Naive thymus-derived CD4-positive, alpha-beta T cell (primary cell): Measurements from ENCODE around the gene PLBD2. TPM values are rescaled to one million over a fixed set of nuclear protein-coding genes. Genes with fewer than 3 reads are reported as not detected.
A peak's percentile ranks its signal among the peaks of the same experiment; 100 is the strongest.

Experiments
- ATAC-seq: fragments of 150-1000 bp; cut with Tn5 transposase; 2 replicates; pipeline ENCODE4 v1.10.0; 2021; ENCODE audit warnings: mild to moderate bottlenecking, moderate library complexity
- CTCF ChIA-PET: fragments of 350-600 bp; sonication (Branson Sonifier 250); formaldehyde crosslinking; loops from one replicate; lab custom pipeline; 2021; ENCODE audit warnings: antibody characterized with exemption; lab: Charles Lee
- POLR2A ChIA-PET: fragments of 350-600 bp; sonication (Branson Sonifier 250); formaldehyde crosslinking; loops from one replicate; lab custom pipeline; 2021; ENCODE audit warnings: antibody characterized with exemption, inconsistent platforms; lab: Charles Lee
- DNase-seq, 9 donors: peaks; one replicate each; pipeline versions ENCODE4 v3.0.0 to v3.0.0-alpha.2; 2020 to 2022; ENCODE audit warnings: mixed read lengths in 1 of 9
- H3K27ac ChIP-seq: one replicate; pipeline ENCODE4 v1.7.0; 2013; ENCODE audit warnings: mild to moderate bottlenecking, low read depth, low read length, moderate library complexity
- H3K27me3 ChIP-seq, 2 donors: one replicate each; pipeline ENCODE4 v1.7.0; 2013; ENCODE audit warnings: low read length in 2 of 2, mild to moderate bottlenecking in 2 of 2, moderate library complexity in 2 of 2; ENCODE audit not compliant: control insufficient read depth in 2 of 2, insufficient read depth in 2 of 2
- H3K36me3 ChIP-seq, 3 experiments: 1 replicate in 2 of 3; 2 replicates in 1 of 3; pipeline ENCODE4 v1.7.0; 2013; ENCODE audit warnings: low read length in 3 of 3, mild to moderate bottlenecking in 3 of 3, moderate library complexity in 1 of 3; ENCODE audit not compliant: insufficient read depth in 3 of 3, control insufficient read depth in 2 of 3
- H3K4me1 ChIP-seq, 2 donors: one replicate each; pipeline ENCODE4 v1.7.0; 2013; ENCODE audit warnings: low read length in 2 of 2, mild to moderate bottlenecking in 2 of 2, moderate library complexity in 1 of 2; ENCODE audit not compliant: control insufficient read depth in 2 of 2, insufficient read depth in 2 of 2
- H3K4me3 ChIP-seq: 2 replicates; pipeline ENCODE4 v1.7.0; 2013; ENCODE audit warnings: mild to moderate bottlenecking, low read length
- H3K9me3 ChIP-seq, 3 experiments: 1 replicate in 2 of 3; 2 replicates in 1 of 3; pipeline ENCODE4 v1.7.0; 2013; ENCODE audit warnings: low read length in 3 of 3; ENCODE audit not compliant: control insufficient read depth in 2 of 3
- H3K27ac Mint-ChIP-seq, 9 donors: one replicate each; pipeline ENCODE4 v1.8.0; 2020 to 2022; ENCODE audit warnings: mixed read lengths in 9 of 9, mild to moderate bottlenecking in 8 of 9, moderate library complexity in 5 of 9, inconsistent platforms in 2 of 9
- H3K27me3 Mint-ChIP-seq, 5 donors: one replicate each; pipeline ENCODE4 v1.8.0; 2021 to 2022; ENCODE audit warnings: mixed read lengths in 5 of 5, mild to moderate bottlenecking in 1 of 5
- H3K36me3 Mint-ChIP-seq, 5 donors: one replicate each; pipeline ENCODE4 v1.8.0; 2020 to 2022; ENCODE audit warnings: mixed read lengths in 5 of 5, mild to moderate bottlenecking in 3 of 5, inconsistent platforms in 1 of 5
- H3K4me1 Mint-ChIP-seq, 7 donors: one replicate each; pipeline ENCODE4 v1.8.0; 2020 to 2022; ENCODE audit warnings: mixed read lengths in 7 of 7, mild to moderate bottlenecking in 3 of 7, inconsistent platforms in 1 of 7
- H3K4me3 Mint-ChIP-seq, 10 donors: one replicate each; pipeline ENCODE4 v1.8.0; 2020 to 2022; ENCODE audit warnings: mild to moderate bottlenecking in 10 of 10, mixed read lengths in 10 of 10, moderate library complexity in 6 of 10, inconsistent platforms in 2 of 10
- H3K9me3 Mint-ChIP-seq, 11 donors: one replicate each; pipeline ENCODE4 v1.8.0; 2020 to 2022; ENCODE audit warnings: mixed read lengths in 11 of 11, mild to moderate bottlenecking in 4 of 11, inconsistent platforms in 1 of 11, moderate library complexity in 1 of 11
- intact Hi-C, 2 donors: fragments of 100-400 bp; cut with micrococcal nuclease; formaldehyde crosslinking; loops; one replicate each; pipeline ENCODE4 v1.15.1; 2023
- polyA plus RNA-seq, 2 donors: library from polyadenylated mRNA; unstranded; fragments of 300-500 nt; fragmentation: Illumina TruSeq; gene quantifications; one replicate each; pipeline ENCODE4 v1.2.3, GENCODE V29; 2021
- total RNA-seq, 6 experiments: library from RNA in 5 of 6; stranded (reverse) in 5 of 6; gene quantifications; 1 replicate in 5 of 6; 2 replicates in 1 of 6; pipeline ENCODE4 v1.2.3 and lab custom pipeline; 2021 to 2026

Gene PLBD2
- total and polyA plus RNA-seq, 7 experiments from 2014 or later = 7.8 to 25.4 (median 13.3) TPM

DNA sequence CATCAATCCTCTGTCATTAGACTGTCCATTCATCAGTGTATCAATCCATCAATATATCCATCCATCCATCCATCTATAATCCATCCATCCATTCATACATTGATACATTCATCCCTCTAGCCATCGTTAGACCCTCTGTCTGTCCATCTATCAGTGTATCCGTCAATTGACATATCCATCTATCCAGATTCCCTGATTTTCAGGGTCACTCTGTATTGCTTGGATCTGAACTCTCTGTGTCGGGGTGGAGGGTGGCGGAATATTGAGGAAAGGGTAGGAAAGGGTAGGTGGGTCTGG is 80.9 kb downstream of the PLBD2 start:
- ChIA-PET CTCF (no interaction called here), POLR2A (no interaction called here)
- Histone ChIP-seq H3K9me3 (no peaks in the 10 kb centered on the region), H3K4me1 (no peaks in the 10 kb centered on the region), H3K36me3 (no peaks in the 10 kb centered on the region), H3K27me3 (no peaks in the 10 kb centered on the region), H3K27ac (no peak overlapping the region), H3K4me3 (no peak overlapping the region)
- no peak for ATAC-seq
- no peaks in the 10 kb centered on the region for H3K4me1 Mint-ChIP-seq
- DNase-seq = no peak
- no peak overlapping the region for H3K4me3 Mint-ChIP-seq
- no peaks in the 10 kb centered on the region for H3K36me3 Mint-ChIP-seq
- intact Hi-C loops = no loop called here
- peaks cover 0 to 12% (median 2%) of the 10 kb centered on the region in 5 donors for H3K27me3 Mint-ChIP-seq
- no peak overlapping the region for H3K27ac Mint-ChIP-seq
- peaks cover 0 to 2% (median 0%) of the 10 kb centered on the region in 11 donors for H3K9me3 Mint-ChIP-seq

DNA sequence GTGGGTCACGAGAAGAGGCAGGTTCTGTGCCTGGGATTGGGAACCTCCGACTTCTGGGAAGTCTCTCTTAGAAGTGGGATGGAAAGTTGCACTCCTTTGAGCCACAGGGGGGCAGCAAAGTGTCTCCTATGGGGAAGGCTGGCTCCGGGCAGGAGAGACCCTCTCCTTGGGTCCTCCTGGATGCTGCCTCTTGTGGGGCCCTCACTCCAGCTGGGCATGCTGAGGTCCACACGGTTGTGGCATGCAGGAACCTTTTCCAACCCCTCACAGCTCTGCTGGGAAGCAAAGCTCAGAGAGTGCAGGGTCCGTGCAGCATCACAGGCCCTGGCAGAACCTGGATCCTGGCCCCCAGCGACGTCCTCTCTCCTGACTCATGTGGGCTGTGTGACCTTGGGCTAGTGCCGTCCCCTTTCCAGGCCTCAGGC is 81.2 kb downstream of the PLBD2 start:
- ChIA-PET CTCF (no interaction called here), POLR2A (no interaction called here)
- Histone ChIP-seq H3K4me1 (no peaks in the 10 kb centered on the region), H3K27me3 (no peaks in the 10 kb centered on the region), H3K27ac (no peak overlapping the region), H3K9me3 (no peaks in the 10 kb centered on the region), H3K36me3 (no peaks in the 10 kb centered on the region), H3K4me3 (no peak overlapping the region)
- Mint-ChIP-seq H3K9me3 (peaks cover 0 to 2% (median 0%) of the 10 kb centered on the region in 11 donors), H3K4me3 (no peak overlapping the region), H3K4me1 (no peaks in the 10 kb centered on the region), H3K27me3 (peaks cover 0 to 12% (median 3%) of the 10 kb centered on the region in 5 donors), H3K36me3 (no peaks in the 10 kb centered on the region), H3K27ac (no peak overlapping the region)
- ATAC-seq (peak; percentile 18), DNase-seq (no peak)
- intact Hi-C loops = no loop called here

DNA sequence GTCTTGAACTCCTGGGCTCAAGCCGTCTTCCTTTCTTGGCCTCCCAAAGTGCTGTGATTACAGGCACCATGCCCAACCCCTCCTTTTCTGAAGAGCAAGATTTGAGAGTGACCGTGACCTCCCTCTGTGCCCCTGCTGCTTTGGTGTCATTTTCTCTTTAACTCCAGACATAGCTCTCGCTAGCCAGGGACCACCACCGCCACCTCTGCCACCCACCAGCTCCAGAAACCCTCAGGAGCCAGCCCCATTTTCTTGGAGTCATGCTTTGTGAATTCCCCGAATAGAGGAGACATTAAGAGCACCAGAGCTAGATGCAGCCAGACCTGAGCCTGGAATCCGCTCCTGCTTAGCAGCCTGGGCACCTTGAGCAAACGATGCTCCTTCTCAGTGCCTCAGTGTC is 81.9 kb downstream of the PLBD2 start:
- POLR2A ChIA-PET = no interaction called here
- H3K4me1 Mint-ChIP-seq = no peaks in the 10 kb centered on the region

More for the DNA sequence above, 81.9 kb downstream of the PLBD2 start:
- intact Hi-C loops = no loop called here
- H3K27me3 Mint-ChIP-seq = peaks cover 1 to 19% (median 10%) of the 10 kb centered on the region in 5 donors
- Histone ChIP-seq H3K9me3 (no peaks in the 10 kb centered on the region), H3K36me3 (no peaks in the 10 kb centered on the region), H3K4me3 (no peak overlapping the region), H3K4me1 (no peaks in the 10 kb centered on the region), H3K27me3 (no peaks in the 10 kb centered on the region), H3K27ac (no peak overlapping the region)
- H3K4me3 Mint-ChIP-seq = no peak overlapping the region
- DNase-seq = no peak
- no peak for ATAC-seq
- H3K27ac Mint-ChIP-seq = no peak overlapping the region
- H3K9me3 Mint-ChIP-seq = peaks cover 0 to 7% (median under 1%) of the 10 kb centered on the region in 11 donors
- no peaks in the 10 kb centered on the region for H3K36me3 Mint-ChIP-seq
- CTCF ChIA-PET = no interaction called here

Other genes with a start within 250 kb of the PLBD2 start
- gene RASAL1, start 222.8 kb upstream of the PLBD2 start, total RNA-seq = 1 to 10 TPM in 3 of 5 experiments, under 1 TPM in 2; 0.19 to 1.6 (median 1.1) TPM
- 1 to 10 TPM; 1.6 to 2.1 TPM for gene RASAL1, start 222.8 kb upstream of the PLBD2 start, polyA plus RNA-seq
- gene CFAP73, start 208.9 kb upstream of the PLBD2 start, total RNA-seq = under 1 TPM in 3 of 5 experiments, not detected in 2; 0.29 to 0.88 (median 0.48) TPM
- gene CFAP73, start 208.9 kb upstream of the PLBD2 start, polyA plus RNA-seq = not detected
- gene DDX54, start 173.1 kb upstream of the PLBD2 start, total RNA-seq = 10 to 100 TPM; 55.8 to 81.1 (median 76.7) TPM
- 10 to 100 TPM; 18.9 to 40.3 TPM for gene DDX54, start 173.1 kb upstream of the PLBD2 start, polyA plus RNA-seq
- 10 to 100 TPM in 3 of 5 experiments, 1 to 10 TPM in 2; 6.4 to 20.2 (median 14.1) TPM for gene RITA1, start 172.9 kb upstream of the PLBD2 start, total RNA-seq
- 10 to 100 TPM; 23.2 to 28.9 TPM for gene RITA1, start 172.9 kb upstream of the PLBD2 start, polyA plus RNA-seq
- 100 to 1,000 TPM in 3 of 5 experiments, 10 to 100 TPM in 2; 49.5 to 124 (median 107) TPM for gene TPCN1, start 137.1 kb upstream of the PLBD2 start, total RNA-seq
- 10 to 100 TPM; 15.3 to 31.2 TPM for gene TPCN1, start 137.1 kb upstream of the PLBD2 start, polyA plus RNA-seq
- 100 to 1,000 TPM in 4 of 5 experiments, 10 to 100 TPM in 1; 40.9 to 169 (median 140) TPM for gene SLC8B1, start 23.5 kb upstream of the PLBD2 start, total RNA-seq
- 100 to 1,000 TPM in 1 of 2 donors, 10 to 100 TPM in 1; 68.1 to 144 TPM for gene SLC8B1, start 23.5 kb upstream of the PLBD2 start, polyA plus RNA-seq
- gene SDS, start 45.3 kb downstream of the PLBD2 start, total RNA-seq = 1 to 10 TPM in 1 of 5 experiments, under 1 TPM in 2, not detected in 2; 0.51 to 1.3 (median 0.76) TPM
- gene SDS, start 45.3 kb downstream of the PLBD2 start, polyA plus RNA-seq = not detected
- 1 to 10 TPM in 3 of 5 experiments, under 1 TPM in 1, not detected in 1; 0.46 to 2.5 (median 1.7) TPM for gene SDSL, start 63.8 kb downstream of the PLBD2 start, total RNA-seq
- not detected for gene SDSL, start 63.8 kb downstream of the PLBD2 start, polyA plus RNA-seq
- not detected for gene LHX5, start 113.3 kb downstream of the PLBD2 start, total RNA-seq
- not detected for gene LHX5, start 113.3 kb downstream of the PLBD2 start, polyA plus RNA-seq